HG03108 (cell line): ENCODE results near the gene PLCB1.
"Not testable (repeated sequence)": the region's sequence is repeated elsewhere in the genome, so short reads cannot be mapped to it uniquely, and the experiment has no call there.

Experiments used
- ATAC-seq: cut with Tn5 transposase; IDR thresholded peaks from one replicate; pipeline ENCODE4 v1.9.1; 2021; ENCODE audit warnings: moderate library complexity; ENCODE audit not compliant: unreplicated experiment

PLCB1 gene

GRCh38 chr20:8330319-8330784 is 198.3 kb downstream of the PLCB1 start:
- no peak for ATAC-seq

GRCh38 chr20:8330785-8331695 is 199.0 kb downstream of the PLCB1 start:
- ATAC-seq: no peak

- no peak for ATAC-seq
Measured at GRCh38 chr20:8331740-8332412, 199.8 kb downstream of the PLCB1 start.

GRCh38 chr20:8334641-8335040 is 202.6 kb downstream of the PLCB1 start:
- ATAC-seq: no peak

DNA sequence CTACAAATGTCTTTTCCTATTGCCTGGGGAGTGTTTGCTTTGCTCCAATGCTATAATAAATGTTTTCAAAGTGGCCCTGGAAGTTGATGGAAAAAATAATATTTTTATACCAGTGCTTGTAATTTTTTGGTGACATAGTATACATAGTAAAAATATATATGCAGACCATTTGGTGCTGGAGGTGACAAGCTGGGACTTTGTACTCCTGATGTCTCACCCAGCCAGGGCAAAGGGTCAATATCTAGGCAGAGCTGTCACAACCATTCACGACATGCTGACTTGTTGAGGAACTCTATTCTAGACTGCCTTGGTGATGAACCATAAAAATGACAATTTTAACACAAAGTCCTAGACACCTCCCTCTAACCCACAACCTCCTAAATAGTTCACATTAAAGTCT is 203.0 kb downstream of the PLCB1 start:
- no peak for ATAC-seq

GRCh38 chr20:8335495-8336195 is 203.6 kb downstream of the PLCB1 start:
- no peak for ATAC-seq

DNA sequence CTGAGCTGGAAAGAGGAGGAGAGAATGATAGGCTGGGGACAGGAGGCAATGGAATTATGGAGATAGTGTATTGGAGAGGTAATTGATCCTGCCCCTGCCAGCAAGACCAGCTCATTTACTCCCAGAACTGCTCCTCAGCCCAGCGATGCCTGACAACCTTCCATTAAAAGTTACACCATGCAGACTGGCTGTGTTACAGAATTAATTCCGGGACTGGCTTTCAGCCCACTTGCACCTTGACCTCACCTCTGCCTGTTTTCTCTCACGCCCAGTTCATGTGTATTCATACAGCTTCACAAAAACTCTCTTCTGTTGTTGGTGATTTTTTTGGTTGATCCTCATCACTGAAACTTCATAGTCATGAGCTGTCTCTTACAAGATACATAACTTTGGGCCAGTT is 207.3 kb downstream of the PLCB1 start:
- no peak for ATAC-seq

DNA sequence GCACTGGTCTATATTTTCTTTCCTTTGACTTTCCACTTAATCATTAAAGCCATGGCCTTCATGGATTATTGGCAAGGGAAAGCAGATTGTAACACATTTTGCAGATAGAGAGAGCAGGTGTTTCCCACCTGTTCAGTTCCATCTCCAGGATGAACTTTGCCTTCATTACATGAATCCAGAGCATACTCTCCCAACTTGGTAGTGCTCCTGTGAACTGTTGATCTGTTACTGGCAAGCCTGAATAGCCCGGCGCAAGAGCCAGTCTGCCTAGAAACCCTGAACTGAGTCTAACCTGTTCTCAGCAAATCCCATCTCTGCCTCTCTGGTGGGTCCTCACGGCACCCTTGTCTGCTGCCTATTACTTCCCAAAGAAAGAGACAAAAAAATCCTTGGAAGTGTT is 210.3 kb downstream of the PLCB1 start:
- no peak for ATAC-seq

- ATAC-seq: no peak
Measured at GRCh38 chr20:8344106-8344505, 212.0 kb downstream of the PLCB1 start.

DNA sequence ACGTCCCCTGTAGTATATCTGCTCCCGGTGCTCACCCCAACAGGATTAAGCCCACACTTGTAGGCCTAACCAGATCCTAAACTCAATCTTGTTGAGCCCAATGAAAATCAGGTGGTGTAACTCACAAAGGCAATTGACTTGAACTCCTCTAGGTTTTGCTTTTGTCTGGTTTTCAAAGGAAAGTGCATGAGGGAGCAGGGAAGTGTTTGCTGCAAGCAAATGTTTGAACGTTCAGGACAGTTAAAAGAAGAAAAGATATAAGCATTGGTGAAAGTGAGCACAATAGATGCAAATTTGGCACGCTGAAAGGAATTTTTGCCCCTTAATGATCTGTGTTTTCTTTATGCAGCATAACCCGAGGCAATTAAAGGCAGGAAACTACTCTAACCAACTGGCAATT is 212.6 kb downstream of the PLCB1 start:
- no peak for ATAC-seq

GRCh38 chr20:8346700-8347270 is 214.7 kb downstream of the PLCB1 start:
- ATAC-seq: no peak

DNA sequence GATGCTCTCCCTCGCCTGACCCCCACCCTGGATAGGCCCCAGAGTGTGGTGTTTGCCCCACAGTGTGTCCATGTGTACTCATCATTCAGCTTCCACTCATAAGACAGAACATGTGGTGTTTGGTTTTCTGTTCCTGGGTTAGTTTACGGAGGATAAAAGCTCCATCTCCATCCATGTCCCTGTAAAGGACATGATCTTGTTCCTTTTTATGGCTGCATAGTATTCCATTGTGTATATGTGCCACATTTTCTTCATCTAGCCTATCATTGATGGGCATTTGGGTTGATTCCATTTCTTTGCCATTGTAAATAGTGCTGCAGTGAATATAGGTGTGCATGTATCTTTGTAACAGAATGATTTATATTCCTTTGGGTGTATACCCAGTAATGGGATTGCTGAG is 218.2 kb downstream of the PLCB1 start:
- not testable (repeated sequence) for ATAC-seq

DNA sequence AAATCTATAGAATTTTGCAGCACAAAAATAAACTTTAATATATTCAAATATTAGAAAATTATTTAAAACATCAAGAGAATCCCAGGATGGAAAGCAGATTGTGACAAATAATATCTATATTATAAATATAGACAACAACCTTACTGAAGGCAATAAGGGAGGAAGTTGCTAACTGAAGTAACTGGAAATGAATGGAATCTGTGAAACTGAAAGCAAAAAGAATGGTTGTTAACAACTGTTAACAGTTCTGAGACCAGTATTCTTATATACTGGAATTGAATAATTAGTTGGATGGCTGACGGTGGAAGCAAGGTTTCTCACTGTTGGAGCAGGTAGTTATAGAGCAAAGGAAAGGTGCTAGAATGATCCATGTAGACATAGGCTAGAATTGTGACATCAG is 220.4 kb downstream of the PLCB1 start:
- ATAC-seq: no peak

- no peak for ATAC-seq
Measured at GRCh38 chr20:8353512-8353911, 221.4 kb downstream of the PLCB1 start.

DNA sequence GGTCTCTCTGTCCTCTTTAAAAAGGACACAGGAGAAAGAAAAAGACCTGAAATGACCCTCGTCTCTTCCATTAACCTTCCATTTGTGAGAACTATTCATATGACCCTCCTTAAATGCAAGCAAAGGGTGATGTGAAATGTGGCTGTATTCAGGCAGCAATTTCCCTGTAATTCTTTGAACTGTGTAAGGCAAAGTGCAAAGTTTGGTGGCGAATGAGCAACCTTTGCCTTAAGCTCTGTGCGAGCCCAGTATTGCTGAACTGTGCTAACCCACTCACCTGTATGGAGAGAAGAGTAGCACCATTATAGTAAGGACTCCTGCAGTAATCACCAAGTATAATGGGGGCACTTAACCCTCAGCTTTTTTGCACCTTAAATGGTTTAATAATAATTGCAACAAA is 223.4 kb downstream of the PLCB1 start:
- ATAC-seq: no peak

DNA sequence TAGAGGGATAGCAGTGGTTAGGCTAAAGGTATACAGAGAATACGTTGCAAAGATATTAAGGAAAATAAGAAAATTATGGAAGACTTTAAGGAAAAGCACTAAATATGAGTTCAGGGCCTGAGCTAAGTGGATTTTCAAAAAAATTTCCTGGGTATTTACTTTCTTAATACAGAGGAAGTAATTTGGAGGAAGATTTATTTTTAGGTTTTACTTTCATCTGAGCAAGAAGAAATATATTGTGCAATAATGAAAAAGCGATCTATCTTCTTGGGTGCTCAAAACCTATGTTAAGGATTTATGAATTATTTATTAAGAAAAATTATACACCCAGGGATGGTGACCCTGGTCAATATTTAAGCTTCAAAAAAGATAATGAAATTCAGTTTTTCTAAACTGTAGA is 224.7 kb downstream of the PLCB1 start:
- ATAC-seq: no peak

GRCh38 chr20:8357703-8358102 is 225.6 kb downstream of the PLCB1 start:
- ATAC-seq: no peak

DNA sequence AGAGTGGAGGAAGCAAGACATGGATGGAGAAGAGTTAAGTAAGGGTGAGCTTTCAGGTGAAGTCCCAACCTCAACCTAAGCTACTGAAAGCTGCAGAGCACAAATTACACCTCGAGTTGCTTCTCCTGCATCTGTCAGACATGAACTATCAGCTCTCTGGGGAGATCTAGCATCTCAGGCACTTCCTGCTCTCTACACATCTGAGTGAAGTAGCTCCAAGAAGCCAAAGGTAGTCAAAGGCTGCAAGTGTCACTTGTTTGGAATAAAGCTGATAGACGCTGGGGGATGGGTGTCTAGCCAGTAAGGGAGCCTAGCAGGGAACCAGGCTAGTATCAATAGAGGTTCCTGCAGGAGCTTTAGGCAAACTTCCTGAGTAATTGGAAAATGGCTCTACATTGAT is 228.0 kb downstream of the PLCB1 start:
- no peak for ATAC-seq

- ATAC-seq: no peak
Measured at GRCh38 chr20:8361006-8361652, 229.1 kb downstream of the PLCB1 start.

DNA sequence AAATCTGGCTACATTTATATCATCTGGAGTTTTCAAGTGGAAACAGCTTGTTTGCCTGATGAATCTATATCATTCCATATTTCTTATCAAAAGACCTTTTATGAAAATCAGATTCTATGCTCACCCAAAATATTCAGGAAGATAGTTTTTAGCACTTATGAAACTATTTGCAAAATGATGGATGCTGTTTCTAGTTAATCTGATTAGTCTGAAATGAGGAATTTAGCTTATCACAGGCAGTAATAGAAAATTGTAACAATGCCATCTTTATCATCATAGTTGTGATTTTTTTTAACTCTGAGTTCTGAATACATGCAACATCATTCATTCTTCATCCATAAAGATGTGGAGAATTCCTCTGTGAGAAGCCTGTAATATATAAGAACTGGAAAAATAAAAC is 229.7 kb downstream of the PLCB1 start:
- ATAC-seq: no peak

DNA sequence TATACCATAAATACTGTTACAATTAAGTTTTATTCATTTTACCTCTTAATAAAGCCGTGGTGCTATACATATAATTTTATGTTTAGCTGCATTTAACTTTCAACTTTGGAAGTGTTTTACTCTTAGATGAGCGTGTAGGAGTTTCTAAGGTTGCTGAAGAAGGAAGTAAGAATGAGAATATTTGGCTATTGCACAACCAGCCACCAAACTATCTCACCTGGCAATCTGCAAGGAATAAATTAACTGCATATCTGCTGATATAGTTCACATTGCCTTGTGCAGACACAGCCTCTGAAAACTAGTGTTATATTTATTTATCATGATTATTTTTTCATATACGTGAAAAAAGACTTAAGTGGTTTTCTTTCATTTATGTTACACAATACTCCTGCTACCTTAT is 230.4 kb downstream of the PLCB1 start:
- ATAC-seq: no peak
